GM12873 (cell line): ENCODE results near the gene CLCNKB.

Source experiments
- CTCF ChIP-seq: IDR thresholded peaks from 2 replicates; pipeline ENCODE4 v1.5.1; 2012; ENCODE audit warnings: low read depth, mild to moderate bottlenecking, moderate library complexity, low read length, control low read depth; ENCODE audit not compliant: insufficient read depth; ENCODE audit errors: missing control alignments

The CLCNKB gene

GRCh38 chr1:16012590-16013219 lies 30.9 kb upstream of the CLCNKB start:
- no peak for TF ChIP-seq CTCF

- TF ChIP-seq CTCF: no peak
Observed at GRCh38 chr1:16013220-16013907, 30.2 kb upstream of the CLCNKB start.

- TF ChIP-seq CTCF: no peak
Observed at GRCh38 chr1:16013908-16014258, 29.7 kb upstream of the CLCNKB start.

GRCh38 chr1:16014509-16015482 lies 28.8 kb upstream of the CLCNKB start:
- TF ChIP-seq CTCF: no peak

- no peak for TF ChIP-seq CTCF
Observed at GRCh38 chr1:16015491-16015890, 28.1 kb upstream of the CLCNKB start.

- no peak for TF ChIP-seq CTCF
Observed at GRCh38 chr1:16015960-16016901, 27.4 kb upstream of the CLCNKB start.
